ENCODE data around the gene CTSF. TPM values are rescaled to one million over a fixed set of nuclear protein-coding genes. Genes with fewer than 3 reads are reported as not detected.
"Not testable (repeated sequence)": the region's sequence is repeated elsewhere in the genome, so short reads cannot be mapped to it uniquely, and the experiment has no call there.

Gene CTSF
- total and polyA plus RNA-seq, 2 donors (not counting 1 experiment from before 2014, with no cell fraction given): 16.6 to 20.9 TPM

GRCh38 chr11:66607126-66607834, 38.9 kb upstream of the CTSF start:
- CTCF ChIA-PET: interaction anchor here (1.8 to 2.1 kb wide), 3 partner anchors 10 to 70 kb away, joined by 5 to 13 read pairs (median 9); partner anchors contain the start of genes RBM14 and RBM4B
- 78% methylated on average over 5 of the region's 8 CpGs for WGBS (ENCODE audit: insufficient coverage)

DNA sequence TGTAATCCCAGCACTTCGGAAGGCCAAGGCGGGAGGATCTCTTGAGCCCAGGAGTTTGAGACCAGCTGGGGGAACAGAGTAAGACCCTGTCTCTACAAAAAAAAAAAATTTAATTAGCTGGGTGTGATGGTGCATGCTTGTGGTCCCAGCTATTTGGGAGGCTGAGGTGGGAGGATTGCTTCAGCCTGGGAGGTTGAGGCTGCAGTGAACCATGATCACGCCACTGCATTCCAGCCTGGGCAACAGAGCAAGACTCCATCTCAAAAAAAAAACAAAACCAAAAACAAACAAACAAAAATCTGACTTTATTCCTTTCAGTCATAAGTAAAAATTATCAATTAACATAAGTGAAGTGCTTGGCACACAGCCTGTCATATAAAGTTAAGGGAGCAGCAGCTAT, 38.2 kb upstream of the CTSF start:
- ChIA-PET CTCF (interaction anchor here (1.9 to 2.1 kb wide), 2 partner anchors 10 to 11 kb away, joined by 5 to 9 read pairs; partner anchors contain the start of gene RBM14), POLR2A (interaction anchor here (0.6 to 1.9 kb wide), 5 partner anchors 10 to 53 kb away, joined by 3 to 8 read pairs (median 5); partner anchors contain the start of gene RBM4)
- H3K4me3 Mint-ChIP-seq; H3K4me3 ChIP-seq (ENCODE audit: control extremely low read depth in 1 of 5, extremely low read depth in 1 of 5, insufficient read depth in 1 of 5, low read depth in 2 of 5, low read length in 4 of 5); H2AFZ ChIP-seq (ENCODE audit: insufficient read depth, low read depth, low read length, poor library complexity, severe bottlenecking); H3K27me3 ChIP-seq (replicated peaks in 1 of 4; ENCODE audit: control extremely low read depth in 1 of 4, control insufficient read depth in 3 of 4, insufficient read depth in 4 of 4, low read length in 3 of 4); DNase-seq; H3K79me2 ChIP-seq (ENCODE audit: control insufficient read depth, insufficient read depth, low read length); ATAC-seq (ENCODE audit: low read depth); H3K9ac ChIP-seq (ENCODE audit: low read length); H3K9me3 ChIP-seq (ENCODE audit: control extremely low read depth in 1 of 3, control insufficient read depth in 2 of 3, insufficient read depth in 1 of 3, low read length in 2 of 3); H3K4me2 ChIP-seq (replicated peaks; ENCODE audit: low read depth, low read length, poor library complexity, severe bottlenecking); H3K27me3 Mint-ChIP-seq; H3K9me3 Mint-ChIP-seq (ENCODE audit: insufficient read depth); H4K20me1 ChIP-seq (ENCODE audit: control insufficient read depth, insufficient read depth, low read length, poor library complexity, severe bottlenecking); intact Hi-C loops (cut with micrococcal nuclease): not testable (repeated sequence)
- Histone ChIP-seq H3K27ac (ENCODE audit: low read length in 2 of 2) (peak overlapping the region in 1 of 2 donors; percentile 9), H3K4me1 (ENCODE audit: control insufficient read depth in 2 of 2, insufficient read depth in 2 of 2, low read length in 2 of 2) (peaks cover 34 to 49% of the 10 kb centered on the region in 2 donors), H3K36me3 (replicated peaks in 1 of 2; ENCODE audit: control extremely low read depth in 1 of 2, control insufficient read depth in 1 of 2, extremely low read depth in 1 of 2, insufficient read depth in 2 of 2, low read length in 1 of 2) (peaks cover 0 to 23% of the 10 kb centered on the region in 2 experiments)
- WGBS (ENCODE audit: insufficient coverage): no CpG with 5 or more reads among the region's 3 CpGs
- Mint-ChIP-seq H3K27ac (peak overlapping the region; percentile 53), H3K4me1 (peaks cover 38% of the 10 kb centered on the region)

More at GRCh38 chr11:66607126-66607834, 38.9 kb upstream of the CTSF start:
- H3K4me3 Mint-ChIP-seq: no peak overlapping the region
- TF ChIP-seq, protein P1, sequence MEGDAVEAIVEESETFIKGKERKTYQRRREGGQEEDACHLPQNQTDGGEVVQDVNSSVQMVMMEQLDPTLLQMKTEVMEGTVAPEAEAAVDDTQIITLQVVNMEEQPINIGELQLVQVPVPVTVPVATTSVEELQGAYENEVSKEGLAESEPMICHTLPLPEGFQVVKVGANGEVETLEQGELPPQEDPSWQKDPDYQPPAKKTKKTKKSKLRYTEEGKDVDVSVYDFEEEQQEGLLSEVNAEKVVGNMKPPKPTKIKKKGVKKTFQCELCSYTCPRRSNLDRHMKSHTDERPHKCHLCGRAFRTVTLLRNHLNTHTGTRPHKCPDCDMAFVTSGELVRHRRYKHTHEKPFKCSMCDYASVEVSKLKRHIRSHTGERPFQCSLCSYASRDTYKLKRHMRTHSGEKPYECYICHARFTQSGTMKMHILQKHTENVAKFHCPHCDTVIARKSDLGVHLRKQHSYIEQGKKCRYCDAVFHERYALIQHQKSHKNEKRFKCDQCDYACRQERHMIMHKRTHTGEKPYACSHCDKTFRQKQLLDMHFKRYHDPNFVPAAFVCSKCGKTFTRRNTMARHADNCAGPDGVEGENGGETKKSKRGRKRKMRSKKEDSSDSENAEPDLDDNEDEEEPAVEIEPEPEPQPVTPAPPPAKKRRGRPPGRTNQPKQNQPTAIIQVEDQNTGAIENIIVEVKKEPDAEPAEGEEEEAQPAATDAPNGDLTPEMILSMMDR (IDR thresholded peaks at IDR 0.05): no peak
- no peak for TF ChIP-seq EZH2 (IDR thresholded peaks at IDR 0.05; ENCODE audit: borderline replicate concordance, insufficient read depth, low read depth, low read length, poor library complexity, severe bottlenecking)
- Histone ChIP-seq H3K4me1 (ENCODE audit: control insufficient read depth in 2 of 2, insufficient read depth in 2 of 2, low read length in 2 of 2) (peaks cover 41 to 56% of the 10 kb centered on the region in 2 donors), H3K27ac (ENCODE audit: low read length in 2 of 2) (peak overlapping the region; percentile 9 to 56), H3K4me2 (replicated peaks; ENCODE audit: low read depth, low read length, poor library complexity, severe bottlenecking) (no peak overlapping the region), H4K20me1 (ENCODE audit: control insufficient read depth, insufficient read depth, low read length, poor library complexity, severe bottlenecking) (no peaks in the 10 kb centered on the region), H3K79me2 (ENCODE audit: control insufficient read depth, insufficient read depth, low read length) (peaks cover 14% of the 10 kb centered on the region), H3K27me3 (replicated peaks in 1 of 4; ENCODE audit: control extremely low read depth in 1 of 4, control insufficient read depth in 3 of 4, insufficient read depth in 4 of 4, low read length in 3 of 4) (no peaks in the 10 kb centered on the region), H3K9me3 (ENCODE audit: control extremely low read depth in 1 of 3, control insufficient read depth in 2 of 3, insufficient read depth in 1 of 3, low read length in 2 of 3) (peaks cover 0 to 7% (median 0%) of the 10 kb centered on the region in 3 donors), H2AFZ (ENCODE audit: insufficient read depth, low read depth, low read length, poor library complexity, severe bottlenecking) (no peak overlapping the region), H3K9ac (ENCODE audit: low read length) (no peak overlapping the region), H3K4me3 (ENCODE audit: control extremely low read depth in 1 of 5, extremely low read depth in 1 of 5, insufficient read depth in 1 of 5, low read depth in 2 of 5, low read length in 4 of 5) (no peak overlapping the region), H3K36me3 (replicated peaks in 1 of 2; ENCODE audit: control extremely low read depth in 1 of 2, control insufficient read depth in 1 of 2, extremely low read depth in 1 of 2, insufficient read depth in 2 of 2, low read length in 1 of 2) (peaks cover 0 to 19% of the 10 kb centered on the region in 2 experiments)
- DNase-seq (no peak), ATAC-seq (ENCODE audit: low read depth) (no peak)
- intact Hi-C loops (cut with micrococcal nuclease): no loop called here
- no peaks in the 10 kb centered on the region for H3K27me3 Mint-ChIP-seq
- no peaks in the 10 kb centered on the region for H3K9me3 Mint-ChIP-seq (ENCODE audit: insufficient read depth)
- POLR2A ChIA-PET: interaction anchor here (0.6 to 1.9 kb wide), 6 partner anchors 11 to 236 kb away, joined by 3 to 8 read pairs (median 5); partner anchors contain the start of genes RBM4 and RCE1
- peak overlapping the region; percentile 76 for H3K27ac Mint-ChIP-seq
- H3K4me1 Mint-ChIP-seq: peaks cover 41% of the 10 kb centered on the region
